ENCODE data around the gene LRRK1.

Gene LRRK1

DNA sequence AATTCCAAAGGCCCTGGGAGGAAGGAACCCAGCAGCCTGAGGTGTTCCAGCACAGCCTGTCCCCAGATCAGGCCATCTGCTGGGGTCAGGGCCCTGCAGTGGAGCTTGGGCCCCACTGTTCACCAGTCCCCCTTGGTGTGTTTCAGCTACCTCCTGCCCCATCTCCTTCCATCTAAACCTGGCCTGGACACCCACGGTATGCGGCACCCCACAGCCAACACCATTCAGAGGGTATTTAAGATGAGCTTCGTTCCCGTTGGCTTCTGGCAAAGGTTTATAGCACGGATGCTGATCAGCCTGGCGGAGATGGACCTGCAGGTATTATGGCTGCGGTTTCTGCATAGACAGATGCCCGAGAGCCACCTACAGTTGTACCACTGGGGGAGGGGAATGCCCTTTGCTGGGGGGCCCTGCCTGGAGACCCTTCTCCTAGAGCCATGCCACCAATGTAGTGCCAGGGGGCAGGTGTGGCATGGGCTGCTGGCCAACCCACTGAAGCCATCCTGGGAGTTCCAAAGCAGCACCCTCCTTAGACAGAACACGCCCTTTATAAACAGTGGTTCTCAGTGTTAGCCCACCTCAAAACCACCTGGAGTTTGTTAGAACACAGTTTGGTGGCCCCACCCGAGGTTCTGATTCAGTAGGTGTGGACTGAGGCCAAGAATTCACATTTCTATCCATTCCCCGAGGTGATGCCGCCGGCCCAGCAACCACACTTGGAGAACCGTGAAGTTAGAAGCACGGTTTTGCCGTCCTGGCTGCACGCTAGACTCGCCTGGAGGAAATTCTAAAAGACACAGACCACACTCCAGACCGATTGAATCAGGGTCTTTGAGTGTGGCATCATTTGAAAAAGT is 126.9 kb downstream of the LRRK1 start:
- Mint-ChIP-seq H3K9me3 (ENCODE audit: low read depth) (no peaks in the 10 kb centered on the region), H3K36me3 (no peaks in the 10 kb centered on the region), H3K27me3 (peaks cover 5% of the 10 kb centered on the region), H3K4me1 (ENCODE audit: low read depth) (no peaks in the 10 kb centered on the region), H3K27ac (no peak overlapping the region), H3K4me3 (no peak overlapping the region)

DNA sequence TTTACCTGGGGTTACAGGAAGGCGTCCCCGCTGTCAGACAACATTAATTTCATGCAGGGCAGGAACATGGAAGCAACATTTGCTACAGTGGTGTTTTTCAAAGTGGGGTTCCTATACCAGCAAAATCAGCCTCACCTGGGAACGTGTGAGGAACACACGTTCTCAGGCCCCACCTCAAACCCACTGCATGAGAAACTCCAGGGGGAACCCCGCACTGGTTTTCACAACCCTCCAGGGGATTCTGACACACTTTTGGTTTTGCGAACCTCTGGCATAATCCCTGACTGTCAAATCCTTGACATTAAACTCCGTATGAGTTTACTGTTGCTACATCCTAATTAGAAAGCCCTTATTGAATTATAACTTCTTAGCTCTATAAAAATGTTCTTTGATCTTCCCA is 127.7 kb downstream of the LRRK1 start:
- H3K27ac Mint-ChIP-seq, result no peak overlapping the region
- no peaks in the 10 kb centered on the region for H3K9me3 Mint-ChIP-seq (ENCODE audit: low read depth)
- no peaks in the 10 kb centered on the region for H3K4me1 Mint-ChIP-seq (ENCODE audit: low read depth)
- peaks cover 3% of the 10 kb centered on the region for H3K27me3 Mint-ChIP-seq
- no peaks in the 10 kb centered on the region for H3K36me3 Mint-ChIP-seq
- H3K4me3 Mint-ChIP-seq, result no peak overlapping the region

DNA sequence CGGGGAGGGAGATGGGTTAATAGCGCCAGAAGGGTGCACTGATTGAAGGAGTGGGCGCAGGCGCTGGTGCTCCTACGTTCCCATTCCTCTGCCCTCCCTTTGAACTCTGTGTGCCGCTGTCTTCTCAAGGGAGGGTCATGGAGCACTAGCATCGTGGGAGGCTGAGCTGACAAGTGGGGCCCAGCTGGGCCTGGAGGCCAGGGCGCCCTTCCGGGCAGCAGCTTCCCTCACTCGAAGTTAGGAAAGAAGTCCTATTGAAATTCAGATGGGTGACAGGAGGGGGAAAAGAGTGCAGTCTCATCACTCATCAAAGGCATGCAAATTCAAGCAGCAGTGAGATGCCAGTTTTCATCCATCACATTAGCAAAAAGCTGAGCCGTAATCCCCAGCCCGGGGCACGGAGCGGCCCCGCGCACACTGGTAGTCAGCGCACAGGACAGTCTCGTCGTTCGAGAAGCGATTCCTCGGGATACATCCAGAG is 128.2 kb downstream of the LRRK1 start:
- Mint-ChIP-seq H3K36me3 (no peaks in the 10 kb centered on the region), H3K27me3 (peaks cover 2% of the 10 kb centered on the region), H3K9me3 (ENCODE audit: low read depth) (no peaks in the 10 kb centered on the region), H3K27ac (no peak overlapping the region), H3K4me3 (no peak overlapping the region), H3K4me1 (ENCODE audit: low read depth) (no peaks in the 10 kb centered on the region)

DNA sequence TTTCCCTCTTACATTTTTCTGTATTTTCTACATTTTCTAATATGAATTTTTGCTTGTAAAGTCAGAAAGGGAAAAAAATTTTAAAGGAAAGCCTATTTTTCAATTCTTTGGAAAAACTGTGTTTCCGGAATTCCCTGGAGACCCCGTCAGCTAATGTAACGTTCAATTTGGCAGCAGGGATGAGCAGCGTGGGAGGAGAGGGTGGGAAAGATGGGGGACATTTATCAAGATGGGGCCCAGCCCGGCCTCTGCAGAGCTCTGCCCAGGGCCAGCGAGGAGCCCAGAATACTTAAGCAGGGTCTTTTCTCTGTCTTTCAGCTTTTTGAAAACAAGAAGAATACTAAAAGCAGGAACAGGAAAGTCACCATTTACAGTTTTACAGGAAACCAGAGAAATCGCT is 129.0 kb downstream of the LRRK1 start:
- Mint-ChIP-seq H3K4me3 (no peak overlapping the region), H3K36me3 (no peaks in the 10 kb centered on the region), H3K4me1 (ENCODE audit: low read depth) (no peaks in the 10 kb centered on the region), H3K27ac (no peak overlapping the region), H3K27me3 (no peaks in the 10 kb centered on the region), H3K9me3 (ENCODE audit: low read depth) (no peaks in the 10 kb centered on the region)

DNA sequence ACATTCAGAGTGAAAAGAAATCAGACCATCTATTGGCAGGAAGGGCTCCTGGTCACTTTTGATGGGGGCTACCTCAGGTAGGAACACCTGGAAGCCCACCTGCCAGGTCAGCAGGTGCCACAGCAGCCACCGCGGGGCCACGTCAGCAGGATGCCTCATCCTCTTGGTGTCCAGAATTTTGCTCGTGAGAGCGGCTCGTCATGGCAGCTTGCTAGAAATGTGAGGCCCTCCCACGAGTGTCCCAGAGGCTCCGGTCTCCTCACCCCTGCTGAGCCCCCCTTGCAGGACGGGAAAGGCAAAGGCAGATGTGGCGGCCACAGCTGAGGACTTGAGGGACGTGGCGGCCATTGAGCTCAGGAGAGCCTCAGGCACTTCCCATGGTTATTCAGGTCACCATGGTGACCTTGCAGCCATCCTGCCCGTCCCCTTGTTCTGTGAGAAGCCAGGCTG is 129.4 kb downstream of the LRRK1 start:
- Mint-ChIP-seq H3K27ac (no peak overlapping the region), H3K9me3 (ENCODE audit: low read depth) (no peaks in the 10 kb centered on the region), H3K4me3 (no peak overlapping the region), H3K27me3 (no peaks in the 10 kb centered on the region), H3K36me3 (no peaks in the 10 kb centered on the region), H3K4me1 (ENCODE audit: low read depth) (no peaks in the 10 kb centered on the region)

DNA sequence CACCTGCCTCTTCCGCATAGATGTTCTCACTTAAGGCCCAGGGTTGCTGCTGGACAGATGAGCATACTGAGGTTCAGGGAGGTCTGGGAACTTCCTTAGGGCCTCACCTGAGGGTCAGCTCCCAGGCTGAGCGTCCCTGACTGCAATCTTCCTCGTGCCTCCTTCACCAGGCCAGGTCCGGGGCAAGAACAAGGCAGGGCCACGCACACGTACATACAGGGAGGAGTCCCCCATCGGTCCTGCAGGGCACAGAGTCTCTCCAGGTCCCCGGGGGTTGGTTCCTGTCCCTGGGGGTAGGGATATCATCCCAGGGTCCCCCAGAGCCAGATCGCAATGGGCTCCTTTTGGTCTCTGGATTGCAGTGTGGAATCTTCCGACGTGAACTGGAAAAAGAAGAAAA is 130.1 kb downstream of the LRRK1 start:
- Mint-ChIP-seq H3K4me3 (no peak overlapping the region), H3K4me1 (ENCODE audit: low read depth) (no peaks in the 10 kb centered on the region), H3K27ac (no peak overlapping the region), H3K9me3 (ENCODE audit: low read depth) (no peaks in the 10 kb centered on the region), H3K36me3 (no peaks in the 10 kb centered on the region), H3K27me3 (no peaks in the 10 kb centered on the region)

DNA sequence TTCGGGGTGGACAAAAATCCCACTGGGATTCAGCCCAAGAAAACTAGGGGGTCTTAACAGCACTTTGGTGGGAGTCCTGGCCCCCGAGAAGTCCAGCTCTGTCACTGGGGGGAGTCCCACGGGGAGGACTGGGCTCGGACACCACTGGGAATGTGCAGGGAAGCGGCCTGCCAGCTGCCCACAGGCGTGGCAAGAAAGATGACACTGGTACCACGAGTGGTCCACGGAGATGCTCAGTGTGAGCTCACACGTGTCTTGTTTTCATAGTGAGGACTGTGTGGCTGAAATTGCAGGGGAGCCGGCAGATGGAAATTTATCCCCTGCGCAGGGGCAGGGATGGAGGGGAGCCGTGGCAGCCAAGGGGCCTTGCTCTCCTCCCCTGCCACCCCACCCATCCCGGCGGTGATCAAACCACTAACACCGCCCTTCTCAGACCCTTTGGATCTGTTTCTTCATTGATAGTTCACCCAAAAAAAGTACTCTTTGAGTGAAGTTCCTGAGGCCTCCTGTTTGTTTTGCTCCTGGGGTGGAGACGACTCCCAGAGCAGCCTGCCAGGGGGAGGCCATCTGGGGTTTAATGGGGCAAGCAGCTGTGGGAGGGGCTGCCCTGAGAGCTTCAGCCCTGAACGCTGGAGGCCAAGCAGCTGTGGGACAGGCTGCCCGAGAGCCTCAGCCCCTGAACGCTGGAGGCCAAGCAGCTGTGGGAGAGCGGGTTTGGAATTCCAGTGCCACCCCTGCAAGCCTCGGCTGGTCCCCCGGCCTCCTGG is 130.9 kb downstream of the LRRK1 start:
- H3K27ac Mint-ChIP-seq, result no peak overlapping the region
- no peaks in the 10 kb centered on the region for H3K9me3 Mint-ChIP-seq (ENCODE audit: low read depth)
- no peaks in the 10 kb centered on the region for H3K4me1 Mint-ChIP-seq (ENCODE audit: low read depth)
- no peaks in the 10 kb centered on the region for H3K36me3 Mint-ChIP-seq
- H3K27me3 Mint-ChIP-seq, result no peaks in the 10 kb centered on the region
- no peak overlapping the region for H3K4me3 Mint-ChIP-seq

DNA sequence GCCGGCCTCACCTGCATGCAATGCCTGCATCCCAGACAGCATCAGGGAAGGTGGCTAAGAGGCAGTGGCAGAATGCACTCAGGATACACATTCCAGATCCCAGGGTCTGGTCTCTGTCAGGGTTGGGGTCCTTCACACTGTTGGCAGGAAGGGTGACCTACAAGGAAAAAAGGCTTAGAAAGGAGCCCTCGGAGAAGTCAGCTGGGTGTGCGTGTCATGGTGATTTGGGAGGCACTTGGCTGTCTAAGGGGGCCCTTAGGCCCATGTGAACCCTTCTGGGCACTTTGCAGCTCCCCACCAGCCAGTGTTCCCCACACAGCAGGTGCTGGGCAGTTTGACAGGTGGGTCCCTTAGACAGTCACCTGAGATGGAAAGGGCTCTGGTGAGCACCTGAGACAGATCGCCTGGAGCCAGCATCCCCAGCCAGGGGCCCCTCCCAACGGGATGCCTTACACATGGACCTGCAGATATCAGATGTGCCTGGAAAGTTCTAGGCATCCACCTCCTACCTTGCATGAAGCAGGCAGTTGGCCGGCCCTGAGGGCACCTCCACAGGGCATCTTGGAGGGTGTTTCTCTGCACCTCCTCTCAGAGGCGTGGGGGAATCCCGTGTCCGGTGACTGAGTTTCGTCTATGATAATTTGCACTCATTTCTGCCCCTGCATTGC is 131.6 kb downstream of the LRRK1 start:
- Mint-ChIP-seq H3K27me3 (no peaks in the 10 kb centered on the region), H3K27ac (no peak overlapping the region), H3K9me3 (ENCODE audit: low read depth) (no peaks in the 10 kb centered on the region), H3K4me3 (no peak overlapping the region), H3K36me3 (no peaks in the 10 kb centered on the region), H3K4me1 (ENCODE audit: low read depth) (no peaks in the 10 kb centered on the region)

DNA sequence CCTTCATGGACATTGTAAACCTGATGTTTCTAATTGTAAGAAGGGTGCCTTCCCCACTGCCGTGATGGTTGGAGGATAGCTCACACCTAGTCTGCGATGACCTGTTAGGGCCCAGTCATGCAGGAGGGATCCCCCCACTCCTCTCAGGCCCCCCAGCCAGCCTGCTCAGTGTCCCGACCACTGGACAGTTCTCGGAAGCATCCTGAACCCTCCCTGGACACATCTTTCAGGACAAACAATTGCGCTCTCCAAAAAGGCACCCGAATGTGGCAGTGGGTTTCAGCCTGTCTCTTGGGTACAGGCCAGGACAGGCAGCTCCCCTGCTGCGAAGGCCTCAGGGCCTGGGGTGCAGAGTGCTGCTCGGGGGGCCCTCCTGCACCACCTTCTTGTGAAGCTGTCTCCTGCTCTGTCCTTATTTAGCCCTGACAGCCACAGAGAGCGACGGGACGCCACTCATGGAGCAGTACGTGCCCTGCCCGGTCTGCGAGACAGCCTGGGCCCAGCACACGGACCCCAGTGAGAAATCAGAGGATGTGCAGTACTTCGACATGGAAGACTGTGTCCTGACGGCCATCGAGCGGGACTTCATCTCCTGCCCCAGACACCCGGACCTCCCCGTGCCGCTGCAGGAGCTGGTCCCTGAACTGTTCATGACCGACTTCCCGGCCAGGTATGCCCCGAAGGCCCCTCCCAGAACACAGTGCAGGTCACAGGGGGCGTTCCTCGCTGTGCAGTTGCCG is 132.3 kb downstream of the LRRK1 start:
- no peaks in the 10 kb centered on the region for H3K36me3 Mint-ChIP-seq
- H3K27ac Mint-ChIP-seq, result no peak overlapping the region
- no peak overlapping the region for H3K4me3 Mint-ChIP-seq
- no peaks in the 10 kb centered on the region for H3K27me3 Mint-ChIP-seq
- no peaks in the 10 kb centered on the region for H3K9me3 Mint-ChIP-seq (ENCODE audit: low read depth)
- H3K4me1 Mint-ChIP-seq (ENCODE audit: low read depth), result no peaks in the 10 kb centered on the region

DNA sequence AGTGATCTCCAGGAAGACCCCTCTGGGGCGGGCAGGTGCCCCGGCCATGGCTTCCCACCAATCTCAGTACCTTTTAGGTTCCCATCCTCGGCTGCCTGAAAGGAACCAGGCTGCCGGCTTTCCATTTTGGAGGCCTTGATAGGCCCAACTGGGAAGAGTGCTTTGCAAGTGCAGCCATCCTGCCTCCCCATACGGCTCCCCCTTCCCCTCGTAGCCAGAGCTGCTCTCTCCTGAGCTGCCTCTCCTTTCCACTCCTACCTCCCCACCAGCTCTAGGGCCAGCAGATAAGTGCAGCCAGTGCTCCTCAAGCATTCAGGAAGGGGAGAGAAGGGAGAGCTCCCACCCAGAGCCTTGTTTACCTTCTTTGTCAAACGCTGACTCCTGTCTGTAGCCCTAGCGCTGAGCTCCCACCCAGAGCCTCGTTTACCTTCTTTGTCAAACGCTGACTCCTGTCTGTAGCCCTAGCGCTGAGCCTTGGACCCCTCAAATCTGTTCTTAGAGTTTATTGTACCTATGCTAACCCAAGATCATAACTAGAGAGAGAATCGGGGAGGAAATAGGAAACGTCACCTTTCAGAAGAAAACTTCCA is 133.0 kb downstream of the LRRK1 start:
- no peak overlapping the region for H3K27ac Mint-ChIP-seq
- H3K27me3 Mint-ChIP-seq, result no peaks in the 10 kb centered on the region
- H3K36me3 Mint-ChIP-seq, result no peaks in the 10 kb centered on the region
- H3K4me1 Mint-ChIP-seq (ENCODE audit: low read depth), result no peaks in the 10 kb centered on the region
- H3K4me3 Mint-ChIP-seq, result no peak overlapping the region
- no peaks in the 10 kb centered on the region for H3K9me3 Mint-ChIP-seq (ENCODE audit: low read depth)

DNA sequence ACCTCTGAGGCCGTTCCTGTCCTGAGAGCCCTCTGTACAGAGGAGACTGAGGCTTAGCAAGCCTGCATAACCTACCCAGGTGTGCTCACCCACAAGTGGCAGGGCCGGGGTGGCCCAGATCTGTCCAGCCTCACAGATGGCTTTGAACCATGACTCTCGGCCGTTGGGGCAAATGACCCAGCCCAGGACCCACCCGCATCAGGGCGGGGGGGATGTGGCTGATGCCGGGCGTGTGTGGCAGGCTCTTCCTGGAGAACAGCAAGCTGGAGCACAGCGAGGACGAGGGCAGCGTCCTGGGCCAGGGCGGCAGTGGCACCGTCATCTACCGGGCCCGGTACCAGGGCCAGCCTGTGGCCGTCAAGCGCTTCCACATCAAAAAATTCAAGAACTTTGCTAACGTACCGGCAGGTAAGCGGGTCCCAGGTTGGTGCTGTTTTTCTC is 133.5 kb downstream of the LRRK1 start:
- no peaks in the 10 kb centered on the region for H3K27me3 Mint-ChIP-seq
- H3K4me3 Mint-ChIP-seq, result no peak overlapping the region
- H3K27ac Mint-ChIP-seq, result no peak overlapping the region
- no peaks in the 10 kb centered on the region for H3K36me3 Mint-ChIP-seq
- H3K9me3 Mint-ChIP-seq (ENCODE audit: low read depth), result no peaks in the 10 kb centered on the region
- H3K4me1 Mint-ChIP-seq (ENCODE audit: low read depth), result no peaks in the 10 kb centered on the region

DNA sequence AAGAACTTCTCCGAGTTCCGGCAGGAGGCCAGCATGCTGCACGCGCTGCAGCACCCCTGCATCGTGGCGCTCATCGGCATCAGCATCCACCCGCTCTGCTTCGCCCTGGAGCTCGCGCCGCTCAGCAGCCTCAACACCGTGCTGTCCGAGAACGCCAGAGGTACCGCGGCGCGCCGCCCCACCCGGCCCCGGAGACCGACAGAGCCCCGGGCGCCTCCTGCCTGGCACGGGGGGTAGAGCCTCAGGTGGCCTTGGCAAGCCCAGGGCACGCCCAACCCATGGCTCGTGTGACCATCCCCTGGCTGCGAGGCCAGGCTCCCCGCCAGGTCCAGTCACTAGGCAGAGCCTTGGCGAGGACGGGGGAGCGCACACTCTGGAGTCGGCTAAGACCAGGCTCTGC is 134.1 kb downstream of the LRRK1 start:
- no peak overlapping the region for H3K4me3 Mint-ChIP-seq
- H3K27ac Mint-ChIP-seq, result no peak overlapping the region
- no peaks in the 10 kb centered on the region for H3K27me3 Mint-ChIP-seq
- no peaks in the 10 kb centered on the region for H3K36me3 Mint-ChIP-seq
- no peaks in the 10 kb centered on the region for H3K9me3 Mint-ChIP-seq (ENCODE audit: low read depth)
- H3K4me1 Mint-ChIP-seq (ENCODE audit: low read depth), result no peaks in the 10 kb centered on the region

DNA sequence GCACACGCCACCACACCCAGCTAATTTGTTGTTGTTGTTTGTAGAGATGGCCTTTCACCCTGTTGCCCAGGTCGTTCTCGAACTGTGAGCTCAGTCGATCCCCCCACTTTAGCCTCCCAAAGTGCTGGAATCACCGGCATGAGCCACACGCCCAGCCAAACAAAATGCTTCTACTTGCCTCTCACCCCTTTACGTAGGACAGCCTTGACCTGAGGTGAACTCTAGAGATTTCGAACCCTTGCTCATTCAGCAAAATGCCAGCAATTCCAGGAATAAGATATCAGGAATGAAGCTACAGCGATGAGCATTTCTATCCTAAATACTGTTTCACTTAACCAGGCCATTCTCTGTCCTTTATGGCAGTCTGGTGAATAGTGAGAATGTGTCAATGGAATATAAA is 135.0 kb downstream of the LRRK1 start:
- no peaks in the 10 kb centered on the region for H3K9me3 Mint-ChIP-seq (ENCODE audit: low read depth)
- H3K4me3 Mint-ChIP-seq, result no peak overlapping the region
- no peaks in the 10 kb centered on the region for H3K27me3 Mint-ChIP-seq
- H3K4me1 Mint-ChIP-seq (ENCODE audit: low read depth), result no peaks in the 10 kb centered on the region
- H3K36me3 Mint-ChIP-seq, result no peaks in the 10 kb centered on the region
- H3K27ac Mint-ChIP-seq, result no peak overlapping the region

DNA sequence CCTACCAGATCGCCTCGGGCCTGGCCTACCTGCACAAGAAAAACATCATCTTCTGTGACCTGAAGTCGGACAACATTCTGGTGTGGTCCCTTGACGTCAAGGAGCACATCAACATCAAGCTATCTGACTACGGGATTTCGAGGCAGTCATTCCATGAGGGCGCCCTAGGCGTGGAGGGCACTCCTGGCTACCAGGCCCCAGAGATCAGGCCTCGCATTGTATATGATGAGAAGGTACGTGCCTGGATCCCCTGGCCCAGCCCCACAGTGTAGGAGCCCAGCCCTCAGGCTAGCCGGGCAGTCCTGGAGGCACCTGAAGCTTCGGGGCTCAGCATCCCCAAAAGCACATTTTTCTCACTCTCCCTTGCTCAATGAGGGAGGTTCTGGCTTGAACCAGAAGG is 135.8 kb downstream of the LRRK1 start:
- Mint-ChIP-seq H3K27me3 (no peaks in the 10 kb centered on the region), H3K4me1 (ENCODE audit: low read depth) (no peaks in the 10 kb centered on the region), H3K9me3 (ENCODE audit: low read depth) (no peaks in the 10 kb centered on the region), H3K4me3 (no peak overlapping the region), H3K27ac (no peak overlapping the region), H3K36me3 (no peaks in the 10 kb centered on the region)

Measured in activated naive CD8-positive, alpha-beta T cell (primary cell).